GM19468 (cell line): ENCODE results near the gene SF3B3.
"Not testable (repeated sequence)": the region's sequence is repeated elsewhere in the genome, so short reads cannot be mapped to it uniquely, and the experiment has no call there.

Experiments used
- ATAC-seq: cut with Tn5 transposase; IDR thresholded peaks from one replicate; pipeline ENCODE4 v1.9.1; 2021; ENCODE audit warnings: mild to moderate bottlenecking, moderate library complexity, moderate number of reproducible peaks; ENCODE audit not compliant: unreplicated experiment; ENCODE audit errors: extremely low read depth

Gene SF3B3

GRCh38 chr16:70611224-70611598, 87.6 kb downstream of the SF3B3 start:
- no peak for ATAC-seq

GRCh38 chr16:70611785-70612303, 88.2 kb downstream of the SF3B3 start:
- ATAC-seq = no peak

GRCh38 chr16:70612931-70613330, 89.3 kb downstream of the SF3B3 start:
- no peak for ATAC-seq

- no peak for ATAC-seq
Observed at GRCh38 chr16:70614208-70614951, 90.8 kb downstream of the SF3B3 start.

GRCh38 chr16:70615945-70616344, 92.3 kb downstream of the SF3B3 start:
- ATAC-seq = no peak

DNA sequence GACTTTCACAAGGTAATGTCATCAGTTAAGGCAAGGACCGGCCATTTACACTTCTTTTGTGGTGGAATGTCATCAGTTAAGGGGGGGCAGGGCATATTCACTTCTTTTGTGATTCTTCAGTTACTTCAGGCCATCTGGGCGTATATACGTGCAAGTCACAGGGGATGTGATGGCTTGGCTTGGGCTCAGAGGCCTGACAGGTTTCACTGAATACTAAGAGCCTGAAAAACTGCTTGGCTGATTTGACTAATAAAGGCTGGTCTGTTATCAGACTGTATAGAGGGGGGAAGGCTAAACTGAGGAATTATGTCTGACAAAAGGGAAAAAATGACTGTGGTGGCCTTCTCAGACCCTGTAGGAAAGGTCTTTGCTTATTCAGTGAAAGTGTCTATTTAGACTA, 98.2 kb downstream of the SF3B3 start:
- ATAC-seq = not testable (repeated sequence)
